ENCODE measurements around the gene ONECUT3.

GRCh38 chr19:1752009-1752756, 1.1 kb upstream of the ONECUT3 start:
- TF ChIP-seq FOXA2 (IDR thresholded peaks at IDR 0.05): no peak
- TF ChIP-seq, protein P1, sequence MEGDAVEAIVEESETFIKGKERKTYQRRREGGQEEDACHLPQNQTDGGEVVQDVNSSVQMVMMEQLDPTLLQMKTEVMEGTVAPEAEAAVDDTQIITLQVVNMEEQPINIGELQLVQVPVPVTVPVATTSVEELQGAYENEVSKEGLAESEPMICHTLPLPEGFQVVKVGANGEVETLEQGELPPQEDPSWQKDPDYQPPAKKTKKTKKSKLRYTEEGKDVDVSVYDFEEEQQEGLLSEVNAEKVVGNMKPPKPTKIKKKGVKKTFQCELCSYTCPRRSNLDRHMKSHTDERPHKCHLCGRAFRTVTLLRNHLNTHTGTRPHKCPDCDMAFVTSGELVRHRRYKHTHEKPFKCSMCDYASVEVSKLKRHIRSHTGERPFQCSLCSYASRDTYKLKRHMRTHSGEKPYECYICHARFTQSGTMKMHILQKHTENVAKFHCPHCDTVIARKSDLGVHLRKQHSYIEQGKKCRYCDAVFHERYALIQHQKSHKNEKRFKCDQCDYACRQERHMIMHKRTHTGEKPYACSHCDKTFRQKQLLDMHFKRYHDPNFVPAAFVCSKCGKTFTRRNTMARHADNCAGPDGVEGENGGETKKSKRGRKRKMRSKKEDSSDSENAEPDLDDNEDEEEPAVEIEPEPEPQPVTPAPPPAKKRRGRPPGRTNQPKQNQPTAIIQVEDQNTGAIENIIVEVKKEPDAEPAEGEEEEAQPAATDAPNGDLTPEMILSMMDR (IDR thresholded peaks at IDR 0.05; ENCODE audit: low read depth, low read length, missing input control): no peak
- TF ChIP-seq SP1 (IDR thresholded peaks at IDR 0.05): no peak
- no peak for TF ChIP-seq EGR1 (IDR thresholded peaks at IDR 0.05; ENCODE audit: low read depth in 2 of 2)
- TF ChIP-seq, protein P2, sequence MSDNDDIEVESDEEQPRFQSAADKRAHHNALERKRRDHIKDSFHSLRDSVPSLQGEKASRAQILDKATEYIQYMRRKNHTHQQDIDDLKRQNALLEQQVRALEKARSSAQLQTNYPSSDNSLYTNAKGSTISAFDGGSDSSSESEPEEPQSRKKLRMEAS (IDR thresholded peaks at IDR 0.05): no peak

Measured in liver (tissue), 3 donors.